Nephron (organoid): ENCODE measurements around the gene HIC1.

Experiments
- H3K27ac Mint-ChIP-seq, 3 experiments: 2 replicates each; pipeline ENCODE4 v1.8.0; 2020; ENCODE audit warnings: mixed read lengths in 3 of 3, mild to moderate bottlenecking in 2 of 3, moderate library complexity in 1 of 3
- H3K27me3 Mint-ChIP-seq: 2 replicates; pipeline ENCODE4 v1.8.0; 2021; ENCODE audit warnings: low read depth, mild to moderate bottlenecking, moderate library complexity, mixed read lengths
- H3K36me3 Mint-ChIP-seq: 2 replicates; pipeline ENCODE4 v1.8.0; 2020; ENCODE audit warnings: low read depth, mixed read lengths
- H3K4me1 Mint-ChIP-seq: 2 replicates; pipeline ENCODE4 v1.8.0; 2020; ENCODE audit warnings: mixed read lengths
- H3K4me3 Mint-ChIP-seq, 3 experiments: 2 replicates each; pipeline ENCODE4 v1.8.0; 2020; ENCODE audit warnings: mild to moderate bottlenecking in 3 of 3, mixed read lengths in 3 of 3, moderate library complexity in 2 of 3
- H3K9me3 Mint-ChIP-seq: 2 replicates; pipeline ENCODE4 v1.8.0; 2020; ENCODE audit warnings: mixed read lengths
- TF ChIP-seq, protein P1 (sequence below), 3 experiments: fragments of 200-600 bp; sonication (generic); IDR thresholded peaks; one replicate each; pipeline ENCODE4 v1.5.0; 2021; ENCODE audit warnings: antibody characterized with exemption in 3 of 3; ENCODE audit not compliant: unreplicated experiment in 3 of 3

HIC1 gene

DNA sequence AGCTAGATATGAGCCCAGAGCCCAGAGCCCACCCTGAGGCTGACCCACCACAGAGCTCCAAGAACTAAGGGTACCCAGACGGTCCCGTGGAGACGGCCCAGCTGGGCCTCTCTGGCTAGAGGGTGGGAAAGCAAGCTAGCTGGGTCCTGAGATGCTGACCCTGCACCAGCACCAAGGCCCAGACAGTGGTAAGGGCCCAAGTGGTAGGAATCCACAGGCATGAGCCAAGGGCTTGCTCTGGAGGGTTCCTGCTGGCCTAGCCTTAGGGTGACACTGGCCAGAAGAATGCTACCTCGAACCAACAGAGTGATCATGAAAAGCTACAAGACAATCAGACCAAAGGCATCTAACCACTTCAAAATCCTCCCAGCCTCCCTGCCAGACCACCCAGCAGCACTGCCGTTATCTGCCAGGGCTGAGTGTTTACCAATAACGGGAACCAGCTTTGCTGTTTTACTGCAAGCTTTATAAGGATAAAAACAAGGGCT is 13.2 kb downstream of the HIC1 start:
- Mint-ChIP-seq H3K9me3 (no peaks in the 10 kb centered on the region), H3K36me3 (peaks cover 73% of the 10 kb centered on the region), H3K27me3 (no peaks in the 10 kb centered on the region), H3K4me3 (no peak overlapping the region), H3K4me1 (peaks cover 86% of the 10 kb centered on the region), H3K27ac (peak overlapping the region; percentile 33 to 93 (median 91))
- TF ChIP-seq, protein P1, sequence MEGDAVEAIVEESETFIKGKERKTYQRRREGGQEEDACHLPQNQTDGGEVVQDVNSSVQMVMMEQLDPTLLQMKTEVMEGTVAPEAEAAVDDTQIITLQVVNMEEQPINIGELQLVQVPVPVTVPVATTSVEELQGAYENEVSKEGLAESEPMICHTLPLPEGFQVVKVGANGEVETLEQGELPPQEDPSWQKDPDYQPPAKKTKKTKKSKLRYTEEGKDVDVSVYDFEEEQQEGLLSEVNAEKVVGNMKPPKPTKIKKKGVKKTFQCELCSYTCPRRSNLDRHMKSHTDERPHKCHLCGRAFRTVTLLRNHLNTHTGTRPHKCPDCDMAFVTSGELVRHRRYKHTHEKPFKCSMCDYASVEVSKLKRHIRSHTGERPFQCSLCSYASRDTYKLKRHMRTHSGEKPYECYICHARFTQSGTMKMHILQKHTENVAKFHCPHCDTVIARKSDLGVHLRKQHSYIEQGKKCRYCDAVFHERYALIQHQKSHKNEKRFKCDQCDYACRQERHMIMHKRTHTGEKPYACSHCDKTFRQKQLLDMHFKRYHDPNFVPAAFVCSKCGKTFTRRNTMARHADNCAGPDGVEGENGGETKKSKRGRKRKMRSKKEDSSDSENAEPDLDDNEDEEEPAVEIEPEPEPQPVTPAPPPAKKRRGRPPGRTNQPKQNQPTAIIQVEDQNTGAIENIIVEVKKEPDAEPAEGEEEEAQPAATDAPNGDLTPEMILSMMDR (IDR thresholded peaks at IDR 0.05; ENCODE audit: unreplicated experiment in 3 of 3): no peak

DNA sequence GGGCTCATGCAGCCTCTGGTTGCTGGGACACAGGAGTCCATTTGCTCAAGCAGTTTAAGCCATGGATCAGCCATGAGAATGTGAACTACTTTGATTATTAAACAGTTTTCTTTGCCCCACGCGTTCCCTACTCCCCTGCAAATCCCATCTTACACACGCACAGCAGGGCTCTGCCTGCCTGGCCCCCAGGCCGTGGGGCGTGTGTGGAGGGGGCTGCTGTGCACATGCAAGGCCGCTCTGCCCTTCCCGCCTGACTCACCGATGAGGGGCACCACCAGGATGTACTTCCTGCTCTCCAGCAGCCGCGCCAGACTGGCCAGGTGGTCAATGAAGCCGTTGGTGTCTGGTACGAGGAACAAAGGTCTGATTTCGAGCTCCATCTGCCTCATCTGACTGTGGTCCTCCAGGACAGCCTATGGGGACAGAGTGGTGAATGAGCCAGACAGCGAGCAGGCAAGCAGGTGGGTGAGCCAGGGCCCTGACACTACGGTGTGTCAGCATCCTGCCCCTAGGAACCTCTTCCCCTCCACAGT is 13.7 kb downstream of the HIC1 start:
- Mint-ChIP-seq H3K9me3 (no peaks in the 10 kb centered on the region), H3K27ac (peak overlapping the region; percentile 33 to 93 (median 91)), H3K4me1 (peaks cover 81% of the 10 kb centered on the region), H3K27me3 (no peaks in the 10 kb centered on the region), H3K36me3 (peaks cover 68% of the 10 kb centered on the region), H3K4me3 (no peak overlapping the region)
- TF ChIP-seq, protein P1 (IDR thresholded peaks at IDR 0.05; ENCODE audit: unreplicated experiment in 3 of 3): no peak

DNA sequence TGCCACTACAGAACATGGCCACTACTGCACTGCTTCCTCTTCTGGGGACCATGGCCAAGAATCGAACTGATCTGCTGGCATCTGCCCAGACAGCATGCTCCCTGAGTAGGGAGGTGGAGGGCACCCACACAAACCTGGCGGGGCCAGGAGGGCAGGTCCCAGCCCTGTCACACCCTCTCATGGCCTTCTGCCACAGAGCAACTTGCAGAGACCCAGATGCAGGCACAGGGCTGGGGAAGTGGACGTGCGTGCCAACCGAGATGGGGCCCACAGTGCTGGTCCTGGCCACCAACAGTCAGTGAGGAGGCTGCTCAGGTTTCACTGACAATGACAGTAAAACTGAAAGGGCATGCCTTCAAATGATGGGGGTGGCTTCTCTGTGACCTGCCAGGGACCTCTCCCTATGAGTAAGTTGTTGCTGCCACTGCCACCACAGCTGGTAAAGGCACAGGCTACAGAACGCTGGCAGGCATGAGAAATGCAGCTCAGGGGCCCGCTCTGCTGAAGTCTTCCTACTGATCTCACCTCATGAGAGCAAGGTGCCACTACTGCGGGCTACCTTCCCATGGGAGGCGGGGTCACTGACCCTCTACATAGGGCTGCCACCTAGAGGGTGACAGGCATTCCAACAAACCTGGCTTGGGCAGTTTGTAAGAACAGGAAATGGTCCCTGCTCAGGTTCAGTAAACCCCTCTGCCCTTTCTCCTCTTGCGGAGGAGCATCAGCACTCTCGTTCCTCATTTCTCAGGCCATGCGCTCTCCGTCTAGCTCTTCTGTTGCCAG is 15.5 kb downstream of the HIC1 start:
- H3K4me3 Mint-ChIP-seq: no peak overlapping the region
- H3K27ac Mint-ChIP-seq: peak overlapping the region; percentile 92 to 93 (median 93)
- H3K4me1 Mint-ChIP-seq: peaks cover 78% of the 10 kb centered on the region
- TF ChIP-seq, protein P1 (IDR thresholded peaks at IDR 0.05; ENCODE audit: unreplicated experiment in 3 of 3): no peak
- no peaks in the 10 kb centered on the region for H3K9me3 Mint-ChIP-seq
- H3K36me3 Mint-ChIP-seq: peaks cover 51% of the 10 kb centered on the region
- no peaks in the 10 kb centered on the region for H3K27me3 Mint-ChIP-seq

DNA sequence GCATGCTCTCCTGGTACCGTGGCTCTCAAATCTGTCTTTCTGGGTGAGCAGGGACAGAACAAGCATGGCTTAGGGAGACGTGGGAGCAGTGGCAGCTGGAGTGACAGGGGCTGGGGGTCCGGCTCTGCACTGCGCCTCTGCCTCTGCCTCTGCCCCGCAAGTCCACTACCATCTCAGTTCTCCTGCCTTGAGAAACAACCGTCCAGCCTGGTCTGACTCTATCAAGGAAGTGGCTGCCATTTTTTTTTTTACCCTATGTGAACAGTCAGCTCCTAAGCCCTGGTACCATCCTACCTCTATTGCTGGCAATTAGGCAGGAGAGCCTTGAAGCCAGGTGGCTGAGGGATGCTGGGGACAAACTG is 16.1 kb downstream of the HIC1 start:
- TF ChIP-seq, protein P1 (IDR thresholded peaks at IDR 0.05; ENCODE audit: unreplicated experiment in 3 of 3): no peak
- peak overlapping the region; percentile 92 to 93 (median 93) for H3K27ac Mint-ChIP-seq
- no peaks in the 10 kb centered on the region for H3K9me3 Mint-ChIP-seq
- no peaks in the 10 kb centered on the region for H3K27me3 Mint-ChIP-seq
- H3K36me3 Mint-ChIP-seq: peaks cover 46% of the 10 kb centered on the region
- H3K4me3 Mint-ChIP-seq: no peak overlapping the region
- H3K4me1 Mint-ChIP-seq: peaks cover 78% of the 10 kb centered on the region

DNA sequence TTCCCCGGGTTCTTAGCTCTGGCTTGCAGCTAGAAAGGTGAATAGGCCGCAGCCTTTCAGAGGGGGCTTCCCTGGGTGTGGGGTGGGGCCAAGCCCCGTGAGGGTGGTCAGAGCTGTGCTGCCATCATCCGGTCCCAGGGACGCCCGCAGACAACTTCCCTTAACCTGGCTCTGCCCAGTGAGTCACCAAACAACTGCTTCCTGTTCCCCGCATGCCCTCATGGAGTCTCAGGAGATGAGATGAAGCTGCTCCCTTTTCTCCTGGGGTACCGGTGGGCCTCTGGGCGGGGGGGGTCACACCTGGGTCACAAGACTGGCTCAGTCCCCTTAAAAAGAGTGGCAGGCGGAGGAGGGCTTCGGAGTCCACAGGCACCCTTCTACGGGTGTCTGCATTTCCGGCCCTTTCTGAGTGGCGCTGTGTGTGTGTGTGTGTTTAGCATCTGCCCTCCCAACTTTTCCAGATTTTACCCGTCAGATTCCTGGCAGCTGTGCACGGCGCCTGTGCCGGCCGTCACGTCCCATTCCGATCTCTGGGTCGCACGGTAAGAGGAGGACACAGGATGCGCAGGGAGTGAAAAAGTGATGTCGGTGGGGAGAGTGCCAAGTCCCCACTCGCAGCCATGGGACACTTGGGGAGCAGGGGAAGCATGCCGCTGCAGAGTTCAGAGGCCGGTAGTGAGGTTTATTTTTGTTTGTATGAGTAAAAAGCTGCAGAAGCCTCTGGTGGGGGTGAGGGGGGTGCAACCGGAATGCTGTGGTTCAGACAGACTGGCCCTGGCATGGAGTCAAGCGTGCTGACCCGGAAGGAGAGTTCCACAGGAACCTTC is 16.8 kb downstream of the HIC1 start:
- TF ChIP-seq, protein P1 (IDR thresholded peaks at IDR 0.05; ENCODE audit: unreplicated experiment in 3 of 3): no peak
- Mint-ChIP-seq H3K27ac (peak overlapping the region; percentile 92 to 93 (median 93)), H3K4me3 (no peak overlapping the region), H3K27me3 (no peaks in the 10 kb centered on the region), H3K9me3 (no peaks in the 10 kb centered on the region), H3K36me3 (peaks cover 41% of the 10 kb centered on the region), H3K4me1 (peaks cover 78% of the 10 kb centered on the region)
